HG03025 (cell line): ENCODE results near the gene ATF7IP2.
"Not testable (repeated sequence)": the region's sequence is repeated elsewhere in the genome, so short reads cannot be mapped to it uniquely, and the experiment has no call there.

Source experiments
- ATAC-seq: cut with Tn5 transposase; IDR thresholded peaks from one replicate; pipeline ENCODE4 v1.9.1; 2021; ENCODE audit warnings: mild to moderate bottlenecking, moderate library complexity; ENCODE audit not compliant: unreplicated experiment, low FRiP score

ATF7IP2 gene

GRCh38 chr16:10385725-10386516 is at the start of gene ATF7IP2:
TSS of gene ATF7IP2 (plus strand) at chr16:10386061. CDS start at chr16:10430621, 44,560 bp downstream.
- peak; percentile 91 for ATAC-seq

GRCh38 chr16:10338426-10338825 is 47.4 kb upstream of the ATF7IP2 start:
- ATAC-seq = no peak

- ATAC-seq = no peak
These were observed 45.8 kb upstream of the ATF7IP2 start for GRCh38 chr16:10339777-10340732.

GRCh38 chr16:10343124-10343760 is 42.6 kb upstream of the ATF7IP2 start:
- no peak for ATAC-seq

GRCh38 chr16:10344699-10345098 is 41.2 kb upstream of the ATF7IP2 start:
- not testable (repeated sequence) for ATAC-seq

- ATAC-seq = no peak
These were observed 40.2 kb upstream of the ATF7IP2 start for GRCh38 chr16:10345629-10346028.

- no peak for ATAC-seq
These were observed 36.0 kb upstream of the ATF7IP2 start for GRCh38 chr16:10349851-10350250.

GRCh38 chr16:10352262-10352661 is 33.6 kb upstream of the ATF7IP2 start:
- no peak for ATAC-seq

- ATAC-seq = no peak
These were observed 30.3 kb upstream of the ATF7IP2 start for GRCh38 chr16:10355589-10355988.

- ATAC-seq = no peak
These were observed 28.7 kb upstream of the ATF7IP2 start for GRCh38 chr16:10356870-10357842.

- not testable (repeated sequence) for ATAC-seq
These were observed 24.1 kb upstream of the ATF7IP2 start for GRCh38 chr16:10361747-10362076.

GRCh38 chr16:10362077-10362863 is 23.6 kb upstream of the ATF7IP2 start:
- ATAC-seq = no peak

- ATAC-seq = not testable (repeated sequence)
These were observed 23.0 kb upstream of the ATF7IP2 start for GRCh38 chr16:10362864-10363197.

GRCh38 chr16:10366619-10367018 is 19.2 kb upstream of the ATF7IP2 start:
- ATAC-seq = not testable (repeated sequence)

- ATAC-seq = no peak
These were observed 18.2 kb upstream of the ATF7IP2 start for GRCh38 chr16:10367616-10368188.

- no peak for ATAC-seq
These were observed 16.8 kb upstream of the ATF7IP2 start for GRCh38 chr16:10368969-10369551.

GRCh38 chr16:10370096-10370726 is 15.7 kb upstream of the ATF7IP2 start:
- ATAC-seq = no peak

GRCh38 chr16:10371592-10371991 is 14.3 kb upstream of the ATF7IP2 start:
- ATAC-seq = no peak
